ENCODE data around the gene ERCC6.

ERCC6 gene

DNA sequence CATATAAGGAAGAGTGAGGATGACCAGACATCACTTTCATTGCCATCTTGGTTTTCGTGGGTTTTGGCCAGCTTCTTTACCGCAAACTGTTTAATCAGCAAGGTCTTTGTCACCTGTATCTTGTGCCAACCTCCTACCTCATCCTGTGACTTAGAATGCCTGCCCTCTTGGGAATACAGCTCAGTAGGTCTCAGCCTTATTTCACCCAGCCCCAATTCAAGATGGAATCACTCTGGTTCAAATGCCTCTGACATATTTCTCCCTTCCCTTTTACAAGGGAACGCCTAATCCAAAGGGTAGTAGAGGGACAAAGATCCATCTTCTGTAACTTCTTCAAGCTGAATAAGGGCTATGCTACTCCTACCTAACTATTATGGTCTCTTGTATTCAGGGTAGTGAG is 4.7 kb upstream of the ERCC6 start:
- no peak for TF ChIP-seq CTCF (IDR thresholded peaks at IDR 0.05; ENCODE audit: unreplicated experiment in 3 of 3)
- H3K9me3 Mint-ChIP-seq = peaks cover 8% of the 10 kb centered on the region
- H3K27me3 Mint-ChIP-seq (ENCODE audit: low read depth) = peaks cover 37% of the 10 kb centered on the region
- peak overlapping the region in 1 of 3 experiments; percentile 29 for H3K27ac Mint-ChIP-seq
- H3K36me3 Mint-ChIP-seq (ENCODE audit: low read depth) = no peaks in the 10 kb centered on the region
- no peak overlapping the region for H3K4me3 Mint-ChIP-seq
- H3K4me1 Mint-ChIP-seq = peaks cover 11% of the 10 kb centered on the region

GRCh38 chr10:49542353-49542752 is 3.4 kb upstream of the ERCC6 start:
- Mint-ChIP-seq H3K4me1 (peaks cover 16% of the 10 kb centered on the region), H3K27ac (no peak overlapping the region), H3K4me3 (no peak overlapping the region), H3K9me3 (peaks cover 8% of the 10 kb centered on the region), H3K36me3 (ENCODE audit: low read depth) (no peaks in the 10 kb centered on the region), H3K27me3 (ENCODE audit: low read depth) (peaks cover 37% of the 10 kb centered on the region)
- no peak for TF ChIP-seq CTCF (IDR thresholded peaks at IDR 0.05; ENCODE audit: unreplicated experiment in 3 of 3)

- TF ChIP-seq CTCF (IDR thresholded peaks at IDR 0.05; ENCODE audit: unreplicated experiment in 3 of 3) = no peak
- no peak overlapping the region for H3K27ac Mint-ChIP-seq
- H3K4me3 Mint-ChIP-seq = peak overlapping the region in 1 of 3 experiments; percentile 13
- H3K4me1 Mint-ChIP-seq = peaks cover 17% of the 10 kb centered on the region
- H3K27me3 Mint-ChIP-seq (ENCODE audit: low read depth) = peaks cover 37% of the 10 kb centered on the region
- no peaks in the 10 kb centered on the region for H3K36me3 Mint-ChIP-seq (ENCODE audit: low read depth)
- peaks cover 8% of the 10 kb centered on the region for H3K9me3 Mint-ChIP-seq
Measured at GRCh38 chr10:49541762-49542161, 2.8 kb upstream of the ERCC6 start.

GRCh38 chr10:49540056-49540797 is 1.3 kb upstream of the ERCC6 start:
- Mint-ChIP-seq H3K27ac (no peak overlapping the region), H3K4me3 (peak overlapping the region; percentile 91 to 94 (median 92)), H3K27me3 (ENCODE audit: low read depth) (peaks cover 37% of the 10 kb centered on the region), H3K9me3 (peaks cover 4% of the 10 kb centered on the region), H3K4me1 (peaks cover 26% of the 10 kb centered on the region), H3K36me3 (ENCODE audit: low read depth) (peaks cover under 1% of the 10 kb centered on the region)
- TF ChIP-seq CTCF (IDR thresholded peaks at IDR 0.05; ENCODE audit: unreplicated experiment in 3 of 3) = no peak

GRCh38 chr10:49539320-49539885 is 482 bp upstream of the ERCC6 start:
- Mint-ChIP-seq H3K4me1 (peaks cover 26% of the 10 kb centered on the region), H3K36me3 (ENCODE audit: low read depth) (peaks cover 3% of the 10 kb centered on the region), H3K9me3 (peaks cover 4% of the 10 kb centered on the region), H3K27ac (peak overlapping the region; percentile 67 to 84 (median 72)), H3K27me3 (ENCODE audit: low read depth) (peaks cover 37% of the 10 kb centered on the region), H3K4me3 (peak overlapping the region; percentile 91 to 94 (median 92))
- no peak for TF ChIP-seq CTCF (IDR thresholded peaks at IDR 0.05; ENCODE audit: unreplicated experiment in 3 of 3)
